Fibroblast of skin of left biceps (primary cell): Measurements from ENCODE around the gene SYNGR2.
A peak's percentile ranks its signal among the peaks of the same experiment; 100 is the strongest.
"Not testable (repeated sequence)": the region's sequence is repeated elsewhere in the genome, so short reads cannot be mapped to it uniquely, and the experiment has no call there.

ENCODE experiments used
- DNase-seq, 2 experiments: peaks; one replicate each; pipeline ENCODE4 v3.0.0-alpha.2; 2013; ENCODE audit warnings: low read depth in 2 of 2

The SYNGR2 gene

GRCh38 chr17:78130090-78130436, 38.3 kb upstream of the SYNGR2 start:
- no peak for DNase-seq

DNA sequence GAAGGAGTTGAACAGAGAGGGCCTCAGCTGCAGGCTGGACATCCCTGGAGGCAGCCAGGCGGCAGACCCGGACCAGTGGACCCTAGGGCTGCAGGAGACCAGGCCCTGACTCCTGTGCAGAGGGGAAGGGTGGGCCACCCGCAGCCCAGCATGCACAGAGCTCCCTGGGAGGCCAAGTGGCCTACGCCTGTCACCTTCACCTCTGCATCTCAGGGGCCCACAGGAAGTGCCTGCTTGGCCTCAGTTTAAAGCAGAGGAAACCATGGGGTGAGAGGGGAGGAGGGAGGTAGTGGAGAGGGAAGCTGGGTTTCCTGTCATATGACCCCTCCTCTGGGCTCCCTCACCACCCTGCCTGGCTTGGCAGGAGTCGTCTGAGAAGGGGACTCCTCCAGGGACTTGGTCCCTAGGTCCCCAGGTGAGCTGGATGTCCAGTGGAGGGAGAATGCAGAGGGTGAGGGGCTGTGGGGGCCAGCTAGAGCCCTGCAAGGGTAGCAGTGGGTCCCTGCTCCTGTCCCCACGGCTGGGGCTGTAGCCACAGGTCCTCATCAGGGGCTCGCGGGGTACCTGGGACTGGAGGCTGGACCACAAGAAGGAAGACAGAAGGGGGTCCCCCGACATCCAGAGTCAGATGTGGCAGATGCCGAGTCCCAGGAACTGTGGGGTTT, 37.8 kb upstream of the SYNGR2 start, which contains the start of gene TMC8:
Gene TMC8 (plus strand): TSS at position 335 of the 665 bp plus-strand sequence. CDS start 818 bp downstream, outside the sequence.
- DNase-seq = no peak

DNA sequence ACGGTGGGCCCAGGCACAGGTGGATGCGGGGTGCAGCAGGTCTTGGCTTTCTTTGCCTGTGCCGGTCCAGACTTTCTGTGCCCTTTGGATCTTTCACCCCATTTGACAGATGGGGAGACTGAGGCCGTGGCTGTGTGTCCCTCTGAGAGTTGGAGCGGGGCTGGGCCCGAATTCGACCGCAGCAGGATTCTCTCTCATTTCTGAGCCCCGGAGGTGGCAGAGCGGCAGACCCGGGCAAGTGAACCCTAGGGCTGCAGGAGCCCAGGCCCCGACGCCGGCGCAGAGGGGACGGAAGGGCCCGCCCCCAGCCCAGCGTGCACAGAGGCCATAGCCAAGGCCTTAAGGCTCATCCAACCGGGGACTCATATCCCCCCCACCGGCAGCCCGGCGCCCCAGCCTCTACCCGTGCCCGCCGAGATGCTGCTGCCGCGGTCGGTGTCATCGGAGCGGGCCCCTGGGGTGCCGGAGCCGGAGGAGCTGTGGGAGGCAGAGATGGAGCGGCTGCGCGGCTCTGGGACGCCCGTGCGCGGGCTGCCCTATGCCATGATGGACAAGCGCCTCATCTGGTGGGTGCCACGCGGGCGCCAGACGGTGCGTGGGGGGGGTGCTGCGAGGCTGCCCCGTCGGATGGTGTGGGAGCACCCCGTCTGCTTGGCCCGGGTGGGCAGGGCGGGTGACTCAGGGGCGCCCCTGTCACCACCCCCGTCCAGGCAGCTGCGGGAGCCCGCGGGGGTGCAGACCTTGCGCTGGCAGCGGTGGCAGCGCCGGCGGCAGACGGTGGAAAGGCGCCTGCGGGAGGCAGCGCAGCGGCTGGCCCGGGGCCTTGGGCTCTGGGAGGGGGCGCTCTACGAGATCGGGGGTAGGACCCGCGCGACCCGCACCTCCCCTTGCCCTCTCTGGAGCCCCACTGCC, 37.0 kb upstream of the SYNGR2 start:
- no peak for DNase-seq

- DNase-seq = no peak
These were observed 36.2 kb upstream of the SYNGR2 start for GRCh38 chr17:78132084-78132676.

DNA sequence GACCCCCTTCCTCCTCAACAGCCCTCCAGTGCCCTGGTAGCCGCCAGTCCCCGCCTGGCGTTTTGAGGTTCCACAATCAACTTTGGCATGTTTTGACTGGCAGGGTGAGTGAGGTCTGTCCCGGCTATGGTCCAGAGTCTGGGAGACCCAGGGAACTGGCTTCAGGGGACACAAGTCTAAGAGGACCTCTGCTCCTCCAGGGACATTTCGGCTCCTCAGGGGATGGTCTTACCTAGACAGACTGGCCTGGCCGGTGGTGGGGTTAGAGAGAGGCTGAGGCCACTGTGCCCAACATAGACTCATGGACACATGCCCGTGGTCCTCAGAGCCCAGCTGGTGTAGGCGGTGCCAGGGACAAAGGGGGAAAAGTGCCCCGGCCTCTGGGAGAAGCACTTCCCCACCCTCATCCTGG, 35.6 kb upstream of the SYNGR2 start:
- no peak for DNase-seq

- DNase-seq = no peak
These were observed 35.0 kb upstream of the SYNGR2 start for GRCh38 chr17:78133179-78133951.

DNA sequence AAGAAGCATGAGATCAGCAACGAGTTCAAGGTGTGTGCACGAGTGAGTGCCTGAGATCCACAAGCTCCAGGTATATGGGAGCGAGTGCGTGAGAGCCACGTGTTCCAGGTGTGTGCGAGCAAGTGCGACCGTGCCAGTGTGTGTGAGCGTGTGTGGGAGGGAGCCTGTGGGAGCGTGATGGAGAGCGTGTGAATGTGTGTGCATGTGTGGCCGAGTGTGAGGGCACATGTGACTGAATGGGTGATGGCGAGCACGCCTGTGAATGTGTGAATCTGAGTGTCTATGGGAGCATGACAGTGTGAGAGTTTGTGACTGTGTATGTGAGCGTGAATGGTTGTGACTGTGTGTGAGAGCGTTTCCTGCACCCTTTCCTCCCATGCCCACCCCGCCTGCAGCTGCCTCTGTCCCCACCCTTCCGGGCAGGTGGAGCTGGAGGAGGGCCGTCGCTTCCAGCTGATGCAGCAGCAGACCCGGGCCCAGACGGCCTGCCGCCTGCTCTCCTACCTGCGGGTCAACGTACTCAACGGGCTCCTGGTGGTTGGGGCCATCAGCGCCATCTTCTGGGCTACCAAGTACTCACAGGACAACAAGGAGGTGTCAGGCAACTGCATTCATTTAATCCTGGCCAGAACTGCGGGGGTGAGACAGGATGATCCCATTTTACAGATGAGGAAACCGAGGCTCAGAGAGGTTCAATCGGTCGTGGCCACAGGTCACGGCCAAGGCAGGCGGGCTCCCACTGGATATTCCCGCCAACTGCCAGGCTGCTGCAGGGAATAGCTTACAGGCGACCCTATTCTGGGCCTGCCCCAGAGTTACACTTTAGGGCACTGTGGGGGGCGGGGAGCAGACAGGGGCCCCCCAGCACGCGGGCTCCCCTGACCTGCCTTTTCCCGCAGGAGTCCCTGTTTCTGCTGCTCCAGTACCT, 34.1 kb upstream of the SYNGR2 start:
- DNase-seq = no peak

DNA sequence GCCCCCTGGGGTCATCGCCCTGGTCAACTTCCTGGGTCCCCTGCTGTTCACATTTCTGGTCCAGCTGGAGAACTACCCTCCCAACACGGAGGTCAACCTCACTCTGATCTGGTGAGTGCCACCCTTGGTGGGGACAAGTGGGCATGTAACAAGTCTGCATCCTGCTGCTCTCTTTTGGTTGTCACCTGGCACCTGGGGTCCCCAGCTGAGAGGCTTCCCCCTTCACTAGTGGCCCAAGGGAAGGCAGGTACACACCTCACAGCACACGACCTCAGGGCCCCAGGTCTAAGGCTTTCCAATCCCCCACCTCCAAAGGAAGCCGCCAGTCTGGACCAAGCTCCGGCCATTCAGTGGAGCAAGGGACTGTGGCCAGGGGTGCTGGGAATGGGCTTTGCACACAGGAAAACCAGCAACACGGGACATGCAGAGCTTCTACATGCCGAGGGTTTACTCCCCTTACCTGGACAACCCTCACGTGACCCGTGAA, 33.4 kb upstream of the SYNGR2 start:
- DNase-seq = no peak

DNA sequence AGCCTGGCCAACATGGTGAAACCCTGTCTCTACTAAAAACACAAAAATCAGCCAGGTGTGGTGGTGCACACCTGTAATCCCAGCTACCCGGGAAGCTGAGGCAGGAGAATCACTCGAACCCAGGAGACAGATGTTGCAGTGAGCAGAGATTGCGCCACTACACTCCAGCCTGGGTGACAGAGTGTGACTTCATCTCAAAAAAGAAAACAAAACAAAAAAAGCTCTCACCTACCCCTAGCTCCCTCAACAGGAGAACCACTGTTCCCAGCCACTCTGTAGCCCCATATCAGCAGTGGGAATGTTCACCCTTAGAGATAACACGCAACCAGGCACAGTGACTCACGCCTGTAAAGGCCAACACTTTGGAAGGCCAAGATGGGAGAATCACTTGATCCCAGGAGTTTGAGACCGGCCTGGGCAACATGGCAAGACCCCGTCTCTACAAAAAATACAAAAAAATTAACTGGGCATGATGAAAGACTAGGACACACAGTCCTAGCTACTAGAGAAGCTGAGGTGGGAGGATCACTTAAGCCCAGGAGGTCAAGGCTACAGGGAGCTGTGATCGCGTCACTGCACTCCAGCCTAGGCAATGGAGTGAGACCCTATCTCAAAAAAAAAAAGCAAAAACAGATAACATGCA, 32.4 kb upstream of the SYNGR2 start:
- no peak for DNase-seq

GRCh38 chr17:78137392-78138203, 30.8 kb upstream of the SYNGR2 start:
- DNase-seq = no peak

DNA sequence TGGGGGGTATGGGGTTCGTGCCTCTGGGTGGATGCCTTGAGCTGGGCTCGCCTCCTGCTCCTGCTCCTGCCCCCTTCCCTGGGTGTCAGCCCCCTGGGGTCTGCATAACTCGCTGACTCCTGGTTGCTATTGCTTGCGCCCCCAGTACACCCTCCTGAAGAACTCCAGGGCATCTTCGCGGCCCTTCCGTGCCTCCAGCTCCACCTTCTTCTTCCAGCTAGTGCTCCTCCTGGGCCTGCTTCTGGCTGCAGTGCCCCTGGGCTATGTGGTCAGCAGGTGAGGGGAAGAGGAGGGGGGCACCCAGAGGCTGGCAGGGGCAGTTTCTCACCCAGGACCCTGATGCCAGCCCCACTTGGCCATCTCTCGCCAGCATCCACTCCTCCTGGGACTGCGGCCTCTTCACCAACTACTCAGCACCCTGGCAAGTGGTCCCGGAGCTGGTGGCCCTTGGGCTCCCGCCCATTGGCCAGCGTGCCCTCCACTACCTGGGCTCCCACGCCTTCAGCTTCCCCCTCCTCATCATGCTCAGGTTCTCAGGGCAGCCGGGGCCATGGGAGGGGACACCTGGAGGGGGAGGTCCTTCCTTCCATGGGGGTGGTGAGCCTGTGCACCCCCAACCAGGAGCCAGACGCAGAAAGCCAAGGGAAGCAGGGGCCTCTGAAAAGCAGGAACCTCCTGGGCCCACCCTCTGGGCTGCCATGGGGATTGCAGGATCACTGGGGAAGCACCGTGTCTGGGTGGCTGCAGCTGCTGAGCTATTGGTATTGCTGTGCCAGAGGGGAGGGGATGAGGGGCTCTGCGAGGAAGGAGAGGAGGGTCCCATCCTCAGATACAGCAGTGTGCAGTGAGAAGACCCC, 29.9 kb upstream of the SYNGR2 start:
- no peak for DNase-seq

DNA sequence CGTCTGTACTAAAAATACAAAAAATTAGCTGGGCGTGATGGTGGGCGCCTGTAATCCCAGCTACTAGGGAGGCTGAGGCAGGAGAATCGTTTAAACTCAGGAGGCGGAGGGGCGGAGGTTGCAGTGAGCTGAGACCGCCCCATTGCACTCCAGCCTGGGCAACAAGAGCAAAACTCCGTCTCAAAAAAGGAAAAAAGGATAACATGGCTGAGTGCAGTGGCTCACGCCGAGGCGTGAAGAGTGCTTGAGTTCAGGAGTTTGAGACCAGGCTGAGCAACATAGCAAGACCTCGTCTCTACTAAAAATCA, 28.6 kb upstream of the SYNGR2 start:
- DNase-seq = not testable (repeated sequence)

GRCh38 chr17:78140169-78141051, 28.0 kb upstream of the SYNGR2 start:
- DNase-seq = peak; percentile 20 to 21

- DNase-seq = no peak
These were observed 26.8 kb upstream of the SYNGR2 start for GRCh38 chr17:78141437-78142118.

DNA sequence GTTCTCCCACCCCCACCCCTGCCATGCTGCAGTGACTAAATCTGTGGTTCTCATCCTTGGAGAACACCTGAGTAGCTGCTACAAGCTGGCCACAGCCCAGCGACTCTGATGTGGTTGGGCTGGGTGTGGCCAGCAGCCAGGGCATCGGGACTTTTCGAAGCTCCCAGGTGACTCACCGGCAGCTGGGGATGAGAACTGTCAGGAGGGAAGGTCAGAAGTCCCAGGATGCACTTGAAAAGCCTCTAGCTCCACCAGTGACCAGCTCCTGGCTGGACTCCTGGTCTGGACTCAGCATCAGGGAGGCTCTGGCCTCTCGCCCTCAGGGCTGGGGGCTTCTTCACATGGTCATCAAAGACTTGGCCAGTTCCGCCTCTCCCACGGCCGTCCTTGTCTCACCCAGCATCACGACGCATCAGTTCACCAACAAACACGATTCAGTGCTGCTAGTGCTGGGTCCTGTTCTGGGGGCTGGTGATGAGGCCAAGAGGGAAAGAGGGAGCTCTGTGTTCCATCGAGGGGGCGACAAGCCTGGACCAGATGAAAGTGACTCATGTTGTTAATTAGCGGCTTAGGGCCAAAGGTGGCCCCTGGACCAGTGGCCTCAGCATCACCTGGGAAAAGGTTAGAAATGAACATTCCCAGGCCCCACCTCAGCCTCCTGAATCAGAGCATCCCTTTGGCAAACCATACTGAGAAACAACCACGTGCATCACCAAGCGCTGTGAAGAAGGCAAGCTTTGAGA, 26.1 kb upstream of the SYNGR2 start:
- DNase-seq = no peak
